ENCODE measurements around the gene NBEAL2.
A peak's percentile ranks its signal among the peaks of the same experiment; 100 is the strongest.
"Not testable (repeated sequence)": the region's sequence is repeated elsewhere in the genome, so short reads cannot be mapped to it uniquely, and the experiment has no call there.

Gene NBEAL2

DNA sequence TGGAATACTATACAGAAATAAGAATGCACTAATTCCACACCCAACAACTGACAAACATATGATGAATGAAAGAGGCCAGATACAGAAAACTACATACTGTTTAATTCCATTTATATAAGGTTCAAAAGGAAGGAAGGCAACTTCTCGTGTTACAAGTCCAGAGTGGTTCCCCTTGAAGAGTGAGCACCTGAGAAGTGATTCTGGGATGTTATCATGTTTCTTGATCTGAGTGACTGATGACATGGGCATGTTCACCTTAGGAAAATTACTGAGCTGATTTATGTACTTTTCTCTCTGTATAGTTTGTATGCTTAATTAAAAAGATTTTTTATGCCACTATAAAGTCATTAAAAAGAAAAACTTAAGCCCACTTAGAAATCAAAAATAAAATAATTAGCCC, 16.5 kb upstream of the NBEAL2 start:
- Histone ChIP-seq H3K79me2 (ENCODE audit: insufficient read depth, low read length) (peaks cover 82% of the 10 kb centered on the region), H4K20me1 (ENCODE audit: insufficient read depth, low read length) (no peaks in the 10 kb centered on the region), H3K27me3 (ENCODE audit: insufficient read depth, low read length) (no peaks in the 10 kb centered on the region), H3K27ac (ENCODE audit: low read depth, low read length, poor library complexity, severe bottlenecking) (no peak overlapping the region), H3K36me3 (ENCODE audit: insufficient read depth, low read length) (peaks cover 30% of the 10 kb centered on the region), H3K4me2 (ENCODE audit: low read length) (no peak overlapping the region), H3K9me2 (ENCODE audit: low read depth, low read length) (no peaks in the 10 kb centered on the region), H3K9me3 (ENCODE audit: low read length) (no peaks in the 10 kb centered on the region), H3F3A (ENCODE audit: insufficient read depth, low read length) (no peaks in the 10 kb centered on the region), H3K9ac (ENCODE audit: low read length) (no peak overlapping the region), H3K4me1 (ENCODE audit: insufficient read depth, low read length, severe bottlenecking) (peaks cover 68% of the 10 kb centered on the region), H2AFZ (ENCODE audit: low read length) (no peak overlapping the region), H3K4me3 (ENCODE audit: low read depth, low read length, poor library complexity, severe bottlenecking) (no peak overlapping the region)
- TF ChIP-seq EZH2 (IDR thresholded peaks at IDR 0.05; ENCODE audit: borderline replicate concordance, low read length), result no peak
- TF ChIP-seq, protein P1, sequence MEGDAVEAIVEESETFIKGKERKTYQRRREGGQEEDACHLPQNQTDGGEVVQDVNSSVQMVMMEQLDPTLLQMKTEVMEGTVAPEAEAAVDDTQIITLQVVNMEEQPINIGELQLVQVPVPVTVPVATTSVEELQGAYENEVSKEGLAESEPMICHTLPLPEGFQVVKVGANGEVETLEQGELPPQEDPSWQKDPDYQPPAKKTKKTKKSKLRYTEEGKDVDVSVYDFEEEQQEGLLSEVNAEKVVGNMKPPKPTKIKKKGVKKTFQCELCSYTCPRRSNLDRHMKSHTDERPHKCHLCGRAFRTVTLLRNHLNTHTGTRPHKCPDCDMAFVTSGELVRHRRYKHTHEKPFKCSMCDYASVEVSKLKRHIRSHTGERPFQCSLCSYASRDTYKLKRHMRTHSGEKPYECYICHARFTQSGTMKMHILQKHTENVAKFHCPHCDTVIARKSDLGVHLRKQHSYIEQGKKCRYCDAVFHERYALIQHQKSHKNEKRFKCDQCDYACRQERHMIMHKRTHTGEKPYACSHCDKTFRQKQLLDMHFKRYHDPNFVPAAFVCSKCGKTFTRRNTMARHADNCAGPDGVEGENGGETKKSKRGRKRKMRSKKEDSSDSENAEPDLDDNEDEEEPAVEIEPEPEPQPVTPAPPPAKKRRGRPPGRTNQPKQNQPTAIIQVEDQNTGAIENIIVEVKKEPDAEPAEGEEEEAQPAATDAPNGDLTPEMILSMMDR (IDR thresholded peaks at IDR 0.05; ENCODE audit: low read length), result no peak

DNA sequence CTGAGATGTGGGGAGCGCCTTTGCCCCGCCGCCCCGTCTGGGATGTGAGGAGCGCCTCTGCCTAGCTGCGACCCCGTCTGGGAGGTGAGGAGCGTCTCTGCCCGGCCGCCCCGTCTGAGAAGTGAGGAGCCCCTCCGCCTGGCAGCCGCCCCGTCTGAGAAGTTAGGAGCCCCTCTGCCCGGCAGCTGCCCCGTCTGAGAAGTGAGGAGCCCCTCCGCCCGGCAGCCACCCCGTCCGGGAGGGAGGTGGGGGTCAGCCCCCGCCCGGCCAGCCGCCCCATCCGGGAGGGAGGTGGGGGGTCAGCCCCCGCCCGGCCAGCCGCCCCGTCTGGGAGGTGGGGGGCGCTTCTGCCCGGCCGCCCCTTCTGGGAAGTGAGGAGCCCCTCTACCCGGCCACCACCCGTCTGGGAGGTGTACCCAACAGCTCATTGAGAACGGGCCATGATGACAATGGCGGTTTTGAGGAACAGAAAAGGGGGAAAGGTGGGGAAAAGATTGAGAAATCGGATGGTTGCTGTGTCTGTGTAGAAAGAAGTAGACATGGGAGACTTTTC, 15.4 kb upstream of the NBEAL2 start:
- H3K9me3 ChIP-seq (ENCODE audit: low read length); H3K27ac ChIP-seq (ENCODE audit: low read depth, low read length, poor library complexity, severe bottlenecking); H3K4me3 ChIP-seq (ENCODE audit: low read depth, low read length, poor library complexity, severe bottlenecking); H4K20me1 ChIP-seq (ENCODE audit: insufficient read depth, low read length); H3K9ac ChIP-seq (ENCODE audit: low read length); H3K9me2 ChIP-seq (ENCODE audit: low read depth, low read length); H3K27me3 ChIP-seq (ENCODE audit: insufficient read depth, low read length); H2AFZ ChIP-seq (ENCODE audit: low read length); H3F3A ChIP-seq (ENCODE audit: insufficient read depth, low read length); H3K4me2 ChIP-seq (ENCODE audit: low read length): not testable (repeated sequence)
- Histone ChIP-seq H3K36me3 (ENCODE audit: insufficient read depth, low read length) (peaks cover 30% of the 10 kb centered on the region), H3K4me1 (ENCODE audit: insufficient read depth, low read length, severe bottlenecking) (peaks cover 72% of the 10 kb centered on the region), H3K79me2 (ENCODE audit: insufficient read depth, low read length) (peaks cover 82% of the 10 kb centered on the region)

GRCh38 chr3:46965151-46965550, 14.3 kb upstream of the NBEAL2 start:
- no peak overlapping the region for H3K9ac ChIP-seq (ENCODE audit: low read length)
- peak overlapping the region; percentile 56; the same call in 1 of the 2 replicates for H3K4me2 ChIP-seq (ENCODE audit: low read length)
- no peaks in the 10 kb centered on the region for H4K20me1 ChIP-seq (ENCODE audit: insufficient read depth, low read length)
- no peak overlapping the region for H3K4me3 ChIP-seq (ENCODE audit: low read depth, low read length, poor library complexity, severe bottlenecking)
- H3K9me2 ChIP-seq (ENCODE audit: low read depth, low read length), result no peaks in the 10 kb centered on the region
- peaks cover 82% of the 10 kb centered on the region for H3K79me2 ChIP-seq (ENCODE audit: insufficient read depth, low read length)
- TF ChIP-seq EZH2 (IDR thresholded peaks at IDR 0.05; ENCODE audit: borderline replicate concordance, low read length), result no peak
- TF ChIP-seq, protein P1 (IDR thresholded peaks at IDR 0.05; ENCODE audit: low read length), result no peak
- H3K4me1 ChIP-seq (ENCODE audit: insufficient read depth, low read length, severe bottlenecking), result peaks cover 72% of the 10 kb centered on the region
- no peak overlapping the region for H2AFZ ChIP-seq (ENCODE audit: low read length)
- H3K9me3 ChIP-seq (ENCODE audit: low read length), result no peaks in the 10 kb centered on the region
- peaks cover 33% of the 10 kb centered on the region for H3K36me3 ChIP-seq (ENCODE audit: insufficient read depth, low read length)
- H3F3A ChIP-seq (ENCODE audit: insufficient read depth, low read length), result no peaks in the 10 kb centered on the region
- peak overlapping the region; percentile 51 for H3K27ac ChIP-seq (ENCODE audit: low read depth, low read length, poor library complexity, severe bottlenecking)
- H3K27me3 ChIP-seq (ENCODE audit: insufficient read depth, low read length), result no peaks in the 10 kb centered on the region

GRCh38 chr3:46966811-46967210, 12.7 kb upstream of the NBEAL2 start:
- Histone ChIP-seq H3K4me2 (ENCODE audit: low read length) (peak overlapping the region; percentile 56; the same call in 1 of the 2 replicates), H3K9ac (ENCODE audit: low read length) (peak overlapping the region; percentile 19; the same call in 1 of the 2 replicates), H3K27me3 (ENCODE audit: insufficient read depth, low read length) (no peaks in the 10 kb centered on the region), H2AFZ (ENCODE audit: low read length) (no peak overlapping the region), H3K79me2 (ENCODE audit: insufficient read depth, low read length) (peaks cover 82% of the 10 kb centered on the region), H3K27ac (ENCODE audit: low read depth, low read length, poor library complexity, severe bottlenecking) (peak overlapping the region; percentile 51), H3K4me1 (ENCODE audit: insufficient read depth, low read length, severe bottlenecking) (peaks cover 72% of the 10 kb centered on the region), H3K9me3 (ENCODE audit: low read length) (no peaks in the 10 kb centered on the region), H3F3A (ENCODE audit: insufficient read depth, low read length) (no peaks in the 10 kb centered on the region), H3K4me3 (ENCODE audit: low read depth, low read length, poor library complexity, severe bottlenecking) (peak overlapping the region; percentile 11), H3K9me2 (ENCODE audit: low read depth, low read length) (no peaks in the 10 kb centered on the region), H3K36me3 (ENCODE audit: insufficient read depth, low read length) (peaks cover 40% of the 10 kb centered on the region), H4K20me1 (ENCODE audit: insufficient read depth, low read length) (no peaks in the 10 kb centered on the region)
- TF ChIP-seq EZH2 (IDR thresholded peaks at IDR 0.05; ENCODE audit: borderline replicate concordance, low read length), result no peak
- TF ChIP-seq, protein P1 (IDR thresholded peaks at IDR 0.05; ENCODE audit: low read length), result peak; percentile 31; the same call in 1 of the 2 replicates
